ENCODE measurements around the gene KCNQ1. TPM values are rescaled to one million over a fixed set of nuclear protein-coding genes. Genes with fewer than 3 reads are reported as not detected.

The KCNQ1 gene
- total and polyA plus RNA-seq, 7 donors = 1.1 to 25.2 (median 3.8) TPM

GRCh38 chr11:2452321-2453012 lies 7.7 kb downstream of the KCNQ1 start:
- no peaks in the 10 kb centered on the region for H3K36me3 ChIP-seq
- no peak overlapping the region for H3K27ac ChIP-seq
- intact Hi-C loops (cut with DNase I) = no loop called here
- no peak overlapping the region for H3K4me3 ChIP-seq
- peaks cover 0 to 48% (median 12%) of the 10 kb centered on the region in 3 donors for H3K27me3 ChIP-seq
- TF ChIP-seq POLR2AphosphoS5 (IDR thresholded peaks at IDR 0.05) = no peak
- no peak for TF ChIP-seq CTCF (IDR thresholded peaks at IDR 0.05)
- no peak for TF ChIP-seq EP300 (IDR thresholded peaks at IDR 0.05)
- TF ChIP-seq POLR2A (IDR thresholded peaks at IDR 0.05) = no peak
- no peaks in the 10 kb centered on the region for H3K4me1 ChIP-seq
- DNase-seq = no peak
- H3K9me3 ChIP-seq = peaks cover 0 to 2% (median 0%) of the 10 kb centered on the region in 4 donors
- 74 to 80% methylated on average over 20 of the region's 20 CpGs for WGBS, 2 donors

- Histone ChIP-seq H3K9me3 (peaks cover 0 to 2% (median 0%) of the 10 kb centered on the region in 4 donors), H3K27me3 (peaks cover 0 to 38% (median 6%) of the 10 kb centered on the region in 3 donors), H3K27ac (no peak overlapping the region), H3K36me3 (no peaks in the 10 kb centered on the region), H3K4me1 (no peaks in the 10 kb centered on the region), H3K4me3 (no peak overlapping the region)
- intact Hi-C loops (cut with DNase I) = no loop called here
- no peak for DNase-seq
- 95 to 98% methylated on average over 5 of the region's 5 CpGs for WGBS, 2 donors
- TF ChIP-seq CTCF (IDR thresholded peaks at IDR 0.05) (no peak), EP300 (IDR thresholded peaks at IDR 0.05) (no peak), POLR2A (IDR thresholded peaks at IDR 0.05) (no peak), POLR2AphosphoS5 (IDR thresholded peaks at IDR 0.05) (no peak)
Measured at GRCh38 chr11:2453436-2453835, 8.6 kb downstream of the KCNQ1 start.

- intact Hi-C loops (cut with DNase I) = no loop called here
- no peak overlapping the region for H3K4me3 ChIP-seq
- peaks cover 0 to 2% (median 0%) of the 10 kb centered on the region in 4 donors for H3K9me3 ChIP-seq
- no peaks in the 10 kb centered on the region for H3K4me1 ChIP-seq
- no peaks in the 10 kb centered on the region for H3K36me3 ChIP-seq
- TF ChIP-seq POLR2AphosphoS5 (IDR thresholded peaks at IDR 0.05) = no peak
- no peak for TF ChIP-seq CTCF (IDR thresholded peaks at IDR 0.05)
- TF ChIP-seq POLR2A (IDR thresholded peaks at IDR 0.05) = no peak
- TF ChIP-seq EP300 (IDR thresholded peaks at IDR 0.05) = no peak
- H3K27me3 ChIP-seq = no peaks in the 10 kb centered on the region
- WGBS, 2 donors = 90 to 96% methylated on average over 13 of the region's 13 CpGs
- no peak overlapping the region for H3K27ac ChIP-seq
- DNase-seq = no peak
Measured at GRCh38 chr11:2458321-2458720, 13.5 kb downstream of the KCNQ1 start.

GRCh38 chr11:2459016-2459725 lies 14.4 kb downstream of the KCNQ1 start:
- no peaks in the 10 kb centered on the region for H3K4me1 ChIP-seq
- DNase-seq = no peak
- intact Hi-C loops (cut with DNase I) = no loop called here
- TF ChIP-seq EP300 (IDR thresholded peaks at IDR 0.05) = no peak
- TF ChIP-seq CTCF (IDR thresholded peaks at IDR 0.05) = no peak
- no peak for TF ChIP-seq POLR2AphosphoS5 (IDR thresholded peaks at IDR 0.05)
- no peak for TF ChIP-seq POLR2A (IDR thresholded peaks at IDR 0.05)
- H3K4me3 ChIP-seq = no peak overlapping the region
- no peaks in the 10 kb centered on the region for H3K27me3 ChIP-seq
- no peak overlapping the region for H3K27ac ChIP-seq
- WGBS, 2 donors = 52 to 66% methylated on average over 20 of the region's 20 CpGs
- H3K9me3 ChIP-seq = peaks cover 0 to 2% (median 0%) of the 10 kb centered on the region in 4 donors
- no peaks in the 10 kb centered on the region for H3K36me3 ChIP-seq

Measured in sigmoid colon (tissue), 7 donors.